ENCODE measurements around the gene PKD2. TPM values are rescaled to one million over a fixed set of nuclear protein-coding genes. Genes with fewer than 3 reads are reported as not detected.

Gene PKD2
- total RNA-seq, 2 experiments from 2014 or later = 3.8 to 4.5 TPM

- 0 out of 2 replicates have a peak overlapping the region, but pooled peaks have one; percentile 12 for H3K4me2 ChIP-seq (ENCODE audit: low read length)
- no peaks in the 10 kb centered on the region for H3K9me3 ChIP-seq (ENCODE audit: low read length)
- H3K79me2 ChIP-seq (ENCODE audit: insufficient read depth, low read depth, low read length) = peaks cover 10% of the 10 kb centered on the region; the same call in 1 of the 2 replicates
- H3K4me3 ChIP-seq (ENCODE audit: low read depth, low read length, poor library complexity, severe bottlenecking) = no peak overlapping the region
- TF ChIP-seq EZH2phosphoT487 (IDR thresholded peaks at IDR 0.05; ENCODE audit: borderline replicate concordance, low read depth, low read length) = no peak
- TF ChIP-seq, protein P1, sequence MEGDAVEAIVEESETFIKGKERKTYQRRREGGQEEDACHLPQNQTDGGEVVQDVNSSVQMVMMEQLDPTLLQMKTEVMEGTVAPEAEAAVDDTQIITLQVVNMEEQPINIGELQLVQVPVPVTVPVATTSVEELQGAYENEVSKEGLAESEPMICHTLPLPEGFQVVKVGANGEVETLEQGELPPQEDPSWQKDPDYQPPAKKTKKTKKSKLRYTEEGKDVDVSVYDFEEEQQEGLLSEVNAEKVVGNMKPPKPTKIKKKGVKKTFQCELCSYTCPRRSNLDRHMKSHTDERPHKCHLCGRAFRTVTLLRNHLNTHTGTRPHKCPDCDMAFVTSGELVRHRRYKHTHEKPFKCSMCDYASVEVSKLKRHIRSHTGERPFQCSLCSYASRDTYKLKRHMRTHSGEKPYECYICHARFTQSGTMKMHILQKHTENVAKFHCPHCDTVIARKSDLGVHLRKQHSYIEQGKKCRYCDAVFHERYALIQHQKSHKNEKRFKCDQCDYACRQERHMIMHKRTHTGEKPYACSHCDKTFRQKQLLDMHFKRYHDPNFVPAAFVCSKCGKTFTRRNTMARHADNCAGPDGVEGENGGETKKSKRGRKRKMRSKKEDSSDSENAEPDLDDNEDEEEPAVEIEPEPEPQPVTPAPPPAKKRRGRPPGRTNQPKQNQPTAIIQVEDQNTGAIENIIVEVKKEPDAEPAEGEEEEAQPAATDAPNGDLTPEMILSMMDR (conservative IDR thresholded peaks at IDR 0.05; ENCODE audit: low read length) = no peak
- H3K36me3 ChIP-seq (ENCODE audit: insufficient read depth, low read length) = no peaks in the 10 kb centered on the region
- H2AFZ ChIP-seq (ENCODE audit: low read length) = no peak overlapping the region
- POLR2A ChIA-PET = no interaction called here
- DNase-seq (ENCODE audit: low spot score) = peak; percentile 40
- BruUV-seq (replicated peaks) = no TSS peak
- no peaks in the 10 kb centered on the region for H4K20me1 ChIP-seq (ENCODE audit: insufficient read depth, low read length)
- H3K27ac ChIP-seq (ENCODE audit: low read depth, low read length, poor library complexity, severe bottlenecking) = no peak overlapping the region
- CTCF ChIA-PET (ENCODE audit: unreplicated experiment) = no interaction called here
- peaks cover 14% of the 10 kb centered on the region for H3K4me1 ChIP-seq (ENCODE audit: insufficient read depth, low read length, poor library complexity, severe bottlenecking)
- intact Hi-C loops (cut with micrococcal nuclease; ENCODE audit: unreplicated experiment) = no loop called here
- H3K9me2 ChIP-seq (ENCODE audit: insufficient read depth, low read length) = no peaks in the 10 kb centered on the region
Observed at GRCh38 chr4:88012647-88013046, 5.2 kb downstream of the PKD2 start.

DNA sequence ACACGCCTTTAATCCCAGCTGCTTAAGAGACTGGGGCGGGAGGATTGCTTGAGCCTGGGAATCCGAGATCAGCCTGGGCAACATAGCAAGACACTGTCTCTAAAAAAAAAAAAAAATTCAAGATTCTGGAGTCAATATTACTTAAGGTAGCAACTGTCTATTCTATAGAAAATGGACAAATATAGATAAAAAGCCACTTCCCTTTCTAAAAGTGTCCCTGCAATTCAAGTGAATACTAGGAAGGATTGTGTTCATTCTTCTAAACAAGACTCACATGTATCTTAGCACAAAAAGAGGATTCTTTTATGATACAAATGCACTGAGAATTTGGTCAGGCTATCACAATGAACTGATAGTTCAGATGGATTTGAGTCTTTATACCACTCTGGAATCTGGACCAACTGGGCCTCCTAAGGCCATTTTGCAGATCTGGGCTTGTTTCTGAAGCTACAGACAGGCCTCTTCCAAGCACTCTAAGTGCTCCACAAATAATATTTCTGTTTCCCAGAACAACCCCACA is 7.0 kb downstream of the PKD2 start:
- DNase-seq (ENCODE audit: low spot score) = no peak
- ChIA-PET POLR2A (no interaction called here), CTCF (ENCODE audit: unreplicated experiment) (no interaction called here)
- H2AFZ ChIP-seq (ENCODE audit: low read length) = no peak overlapping the region
- no peaks in the 10 kb centered on the region for H3K36me3 ChIP-seq (ENCODE audit: insufficient read depth, low read length)
- no peaks in the 10 kb centered on the region; the same call in 1 of the 2 replicates for H3K79me2 ChIP-seq (ENCODE audit: insufficient read depth, low read depth, low read length)
- no peaks in the 10 kb centered on the region for H3K9me3 ChIP-seq (ENCODE audit: low read length)
- H3K9me2 ChIP-seq (ENCODE audit: insufficient read depth, low read length) = no peaks in the 10 kb centered on the region
- no peak overlapping the region for H3K4me2 ChIP-seq (ENCODE audit: low read length)
- H4K20me1 ChIP-seq (ENCODE audit: insufficient read depth, low read length) = no peaks in the 10 kb centered on the region
- no peak overlapping the region for H3K27ac ChIP-seq (ENCODE audit: low read depth, low read length, poor library complexity, severe bottlenecking)
- peaks cover 14% of the 10 kb centered on the region for H3K4me1 ChIP-seq (ENCODE audit: insufficient read depth, low read length, poor library complexity, severe bottlenecking)
- intact Hi-C loops (cut with micrococcal nuclease; ENCODE audit: unreplicated experiment) = no loop called here
- TF ChIP-seq, protein P1 (conservative IDR thresholded peaks at IDR 0.05; ENCODE audit: low read length) = no peak
- no peak for TF ChIP-seq EZH2phosphoT487 (IDR thresholded peaks at IDR 0.05; ENCODE audit: borderline replicate concordance, low read depth, low read length)
- BruUV-seq (replicated peaks) = no TSS peak
- H3K4me3 ChIP-seq (ENCODE audit: low read depth, low read length, poor library complexity, severe bottlenecking) = no peak overlapping the region

DNA sequence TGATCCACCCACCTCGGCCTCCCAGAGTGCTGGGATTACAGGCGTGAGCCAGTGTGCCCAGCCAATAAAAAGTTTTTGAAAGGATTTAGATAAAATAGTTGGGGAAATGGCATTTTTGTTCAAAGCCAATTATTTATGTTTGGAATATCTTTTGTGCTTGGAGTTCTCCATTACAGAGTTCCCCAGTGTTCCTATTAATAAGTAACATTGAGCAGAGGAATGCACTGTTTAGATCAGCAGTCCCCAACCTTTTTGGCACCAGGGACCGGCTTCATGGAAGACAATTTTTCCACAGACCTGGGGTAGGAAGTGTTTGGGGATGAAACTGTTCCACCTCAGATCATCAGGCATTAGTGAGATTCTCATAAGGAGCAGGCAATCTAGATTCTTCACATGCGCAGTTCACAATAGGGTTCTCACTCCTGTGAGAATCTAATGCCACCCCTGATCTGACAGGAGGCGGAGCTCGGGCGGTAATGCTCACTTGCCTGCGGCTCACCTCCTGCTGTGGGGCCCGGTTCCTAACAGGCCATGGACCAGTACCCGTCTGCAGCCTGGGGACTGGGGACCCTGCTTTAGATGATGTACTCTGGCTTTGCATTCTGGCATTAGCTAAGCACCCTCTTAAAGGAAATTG is 8.3 kb downstream of the PKD2 start:
- Histone ChIP-seq H3K27ac (ENCODE audit: low read depth, low read length, poor library complexity, severe bottlenecking) (no peak overlapping the region), H3K36me3 (ENCODE audit: insufficient read depth, low read length) (no peaks in the 10 kb centered on the region), H3K9me2 (ENCODE audit: insufficient read depth, low read length) (no peaks in the 10 kb centered on the region), H3K9me3 (ENCODE audit: low read length) (no peaks in the 10 kb centered on the region), H3K4me2 (ENCODE audit: low read length) (no peak overlapping the region), H3K4me1 (ENCODE audit: insufficient read depth, low read length, poor library complexity, severe bottlenecking) (peaks cover 14% of the 10 kb centered on the region), H3K4me3 (ENCODE audit: low read depth, low read length, poor library complexity, severe bottlenecking) (no peak overlapping the region), H2AFZ (ENCODE audit: low read length) (no peak overlapping the region), H4K20me1 (ENCODE audit: insufficient read depth, low read length) (no peaks in the 10 kb centered on the region), H3K79me2 (ENCODE audit: insufficient read depth, low read depth, low read length) (no peaks in the 10 kb centered on the region)
- intact Hi-C loops (cut with micrococcal nuclease; ENCODE audit: unreplicated experiment) = no loop called here
- TF ChIP-seq, protein P1 (conservative IDR thresholded peaks at IDR 0.05; ENCODE audit: low read length) = no peak
- TF ChIP-seq EZH2phosphoT487 (IDR thresholded peaks at IDR 0.05; ENCODE audit: borderline replicate concordance, low read depth, low read length) = no peak
- BruUV-seq (replicated peaks) = no TSS peak
- ChIA-PET CTCF (ENCODE audit: unreplicated experiment) (no interaction called here), POLR2A (interaction anchor here (0.6 kb wide), 1 partner anchor 457 kb away, joined by 3 read pairs; no protein-coding TSS in a partner anchor)
- no peak for DNase-seq (ENCODE audit: low spot score)

Data from OCI-LY7 (cell line).